B cell (primary cell): ENCODE results near the gene CBX8.

ENCODE experiments used
- CTCF ChIP-seq: fragments of 200-600 bp; IDR thresholded peaks from one replicate; pipeline ENCODE4 v1.8.0; 2022; ENCODE audit warnings: antibody characterized with exemption, mild to moderate bottlenecking
- EZH2 ChIP-seq: IDR thresholded peaks from 2 replicates; pipeline ENCODE4 v1.6.1; 2012; ENCODE audit warnings: borderline replicate concordance, low read depth, mild to moderate bottlenecking, moderate library complexity, low read length; ENCODE audit not compliant: insufficient read depth, poor library complexity, severe bottlenecking

DNA sequence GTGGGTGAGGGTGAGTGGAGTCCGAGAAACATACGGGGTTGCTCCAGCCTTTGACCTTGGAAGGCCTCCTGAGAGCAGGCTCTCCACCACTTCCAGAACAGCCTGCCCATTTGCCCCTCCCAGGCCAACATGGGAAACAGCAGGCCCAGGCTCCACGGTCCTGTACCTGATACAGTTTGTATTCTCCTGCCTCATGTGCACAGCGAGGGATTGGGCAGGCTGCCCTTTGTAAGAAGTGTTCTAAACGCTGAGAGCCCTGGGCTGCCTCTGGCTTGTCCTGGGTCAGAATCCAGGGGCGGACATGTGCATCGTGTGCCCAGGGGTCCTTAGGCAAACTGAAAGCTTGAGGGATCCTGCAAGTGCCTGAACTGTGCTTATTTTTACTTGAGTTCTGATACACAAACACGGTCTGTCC is 22.3 kb downstream of the CBX8 start:
- TF ChIP-seq CTCF (no peak), EZH2 (no peak)
